ENCODE measurements around the gene MYH13.

- no peak for TF ChIP-seq CTCF (IDR thresholded peaks at IDR 0.05)
- TF ChIP-seq POLR2AphosphoS5 (IDR thresholded peaks at IDR 0.05): no peak
- TF ChIP-seq EP300 (IDR thresholded peaks at IDR 0.05): no peak
- no peak for TF ChIP-seq POLR2A (IDR thresholded peaks at IDR 0.05)
Measured at GRCh38 chr17:10336393-10336792, 36.4 kb downstream of the MYH13 start.
